ENCODE data around the gene SLIT1. TPM values are rescaled to one million over a fixed set of nuclear protein-coding genes. Genes with fewer than 3 reads are reported as not detected.
A peak's percentile ranks its signal among the peaks of the same experiment; 100 is the strongest.

SLIT1 gene
- total and polyA plus RNA-seq, 2 of the 8 experiments (the other 6 are each of a cell fraction or from before 2014, with no cell fraction given): 0.70 to 0.88 TPM

DNA sequence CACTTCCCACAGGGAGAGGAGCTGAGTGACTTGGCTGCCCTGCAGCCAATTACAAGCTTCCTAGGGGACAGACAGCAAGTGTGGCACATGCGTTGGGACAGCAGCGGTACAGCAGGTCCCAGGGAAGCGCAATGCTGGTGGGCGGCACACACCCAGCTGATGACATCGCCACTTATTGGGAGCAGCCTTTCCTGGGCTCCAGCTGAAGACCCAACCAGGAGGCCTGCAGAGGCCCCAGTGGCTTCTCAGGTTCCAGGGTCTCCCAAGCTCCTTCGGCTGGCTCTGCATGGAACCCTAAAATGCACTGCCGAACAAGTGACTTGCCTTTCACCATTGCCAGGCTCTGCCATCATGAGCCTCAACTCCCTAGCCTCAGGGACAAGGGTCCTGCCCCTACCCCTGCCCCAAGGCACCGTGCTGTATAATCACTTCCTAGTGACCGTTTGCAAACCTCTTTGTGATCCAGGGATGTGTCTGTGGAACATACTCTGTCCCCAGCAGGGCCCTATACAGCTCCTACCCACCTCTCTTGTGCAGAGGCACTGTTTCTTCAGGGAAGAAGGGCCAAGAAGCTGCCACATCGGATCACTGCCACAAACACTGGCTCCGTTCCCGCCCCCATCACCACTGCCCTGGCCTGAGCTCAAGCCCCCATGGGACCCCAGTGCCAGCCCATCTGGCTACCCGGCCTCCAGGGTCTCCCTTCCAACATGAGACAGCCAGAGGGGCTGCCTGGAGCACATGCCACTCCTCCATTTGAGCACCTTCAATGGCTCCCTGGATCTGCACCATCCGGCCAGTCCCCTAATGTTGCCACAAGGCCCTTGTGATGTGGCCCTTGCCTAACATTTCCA, 19.3 kb upstream of the SLIT1 start:
- FAIRE-seq: no peak
- TF ChIP-seq CBX8 (IDR thresholded peaks at IDR 0.05; ENCODE audit: borderline replicate concordance, low read depth, low read length) (no peak), ZNF274 (IDR thresholded peaks at IDR 0.05; ENCODE audit: borderline replicate concordance, extremely low read depth, low read length) (no peak), CBX5 (IDR thresholded peaks at IDR 0.05; ENCODE audit: low read depth, low read length) (no peak), TBP (IDR thresholded peaks at IDR 0.05; ENCODE audit: low read depth, low read length) (no peak), JUND (IDR thresholded peaks at IDR 0.05; ENCODE audit: low read length) (no peak), KDM5A (IDR thresholded peaks at IDR 0.05; ENCODE audit: low read length) (no peak), RFX5 (IDR thresholded peaks at IDR 0.05; ENCODE audit: borderline replicate concordance, low read depth, low read length) (no peak), BRCA1 (IDR thresholded peaks at IDR 0.05; ENCODE audit: low read depth, low read length) (no peak), RBBP5 (IDR thresholded peaks at IDR 0.05; ENCODE audit: borderline replicate concordance, low read depth, low read length) (no peak)
- TF ChIP-seq, protein P1, sequence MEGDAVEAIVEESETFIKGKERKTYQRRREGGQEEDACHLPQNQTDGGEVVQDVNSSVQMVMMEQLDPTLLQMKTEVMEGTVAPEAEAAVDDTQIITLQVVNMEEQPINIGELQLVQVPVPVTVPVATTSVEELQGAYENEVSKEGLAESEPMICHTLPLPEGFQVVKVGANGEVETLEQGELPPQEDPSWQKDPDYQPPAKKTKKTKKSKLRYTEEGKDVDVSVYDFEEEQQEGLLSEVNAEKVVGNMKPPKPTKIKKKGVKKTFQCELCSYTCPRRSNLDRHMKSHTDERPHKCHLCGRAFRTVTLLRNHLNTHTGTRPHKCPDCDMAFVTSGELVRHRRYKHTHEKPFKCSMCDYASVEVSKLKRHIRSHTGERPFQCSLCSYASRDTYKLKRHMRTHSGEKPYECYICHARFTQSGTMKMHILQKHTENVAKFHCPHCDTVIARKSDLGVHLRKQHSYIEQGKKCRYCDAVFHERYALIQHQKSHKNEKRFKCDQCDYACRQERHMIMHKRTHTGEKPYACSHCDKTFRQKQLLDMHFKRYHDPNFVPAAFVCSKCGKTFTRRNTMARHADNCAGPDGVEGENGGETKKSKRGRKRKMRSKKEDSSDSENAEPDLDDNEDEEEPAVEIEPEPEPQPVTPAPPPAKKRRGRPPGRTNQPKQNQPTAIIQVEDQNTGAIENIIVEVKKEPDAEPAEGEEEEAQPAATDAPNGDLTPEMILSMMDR (IDR thresholded peaks at IDR 0.05; ENCODE audit: control extremely low read depth in 1 of 3, insufficient read depth in 1 of 3, low read depth in 1 of 3, low read length in 3 of 3): no peak

More for the DNA sequence above, 19.3 kb upstream of the SLIT1 start:
- H2BK12ac ChIP-seq (ENCODE audit: low read depth, low read length): no peak overlapping the region
- DNase-seq (ENCODE audit: low read depth in 1 of 2, low spot score in 2 of 2): no peak
- H4K5ac ChIP-seq (ENCODE audit: insufficient read length, low read depth, low read length): no peak overlapping the region
- no peaks in the 10 kb centered on the region for H3K4me1 ChIP-seq (replicated peaks in 1 of 4; ENCODE audit: control insufficient read depth in 3 of 4, insufficient read depth in 4 of 4, low read length in 3 of 4)
- no peak overlapping the region for H3K56ac ChIP-seq (replicated peaks; ENCODE audit: insufficient read length, low read depth, low read length)
- H2AFZ ChIP-seq (ENCODE audit: low read length): no peak overlapping the region
- no peak overlapping the region for H3K14ac ChIP-seq (ENCODE audit: insufficient read length)
- no peak overlapping the region for H2BK120ac ChIP-seq (replicated peaks; ENCODE audit: low read depth, low read length)
- H3K23ac ChIP-seq (ENCODE audit: insufficient read length): no peak overlapping the region
- no peak overlapping the region for H3K18ac ChIP-seq (ENCODE audit: extremely low read depth, low read length)
- 0 out of 2 replicates have a peak overlapping the region, but pooled peaks have one; percentile 52 for H2BK5ac ChIP-seq (ENCODE audit: low read depth, low read length)
- POLR2A ChIA-PET (ENCODE audit: partially characterized antibody): interaction anchor here (1.1 to 2.6 kb wide), 2 partner anchors 15 to 74 kb away, joined by 3 to 8 read pairs; no protein-coding TSS in a partner anchor
- H3K79me2 ChIP-seq (ENCODE audit: control insufficient read depth in 1 of 2, insufficient read depth in 2 of 2, low read length in 2 of 2): no peaks in the 10 kb centered on the region
- H4K91ac ChIP-seq (replicated peaks; ENCODE audit: insufficient read length, low read length): no peak overlapping the region
- no peaks in the 10 kb centered on the region for H3K23me2 ChIP-seq (ENCODE audit: low read depth, low read length)
- H3K36me3 ChIP-seq (ENCODE audit: control insufficient read depth in 2 of 4, insufficient read depth in 4 of 4, low read length in 3 of 4): no peaks in the 10 kb centered on the region
- H2BK20ac ChIP-seq (ENCODE audit: low read length): no peak overlapping the region
- no peak overlapping the region for H3K4me3 ChIP-seq (ENCODE audit: extremely low read depth in 1 of 4, insufficient read depth in 2 of 4, low read depth in 3 of 4, low read length in 4 of 4)
- H3K9ac ChIP-seq (replicated peaks in 1 of 4; ENCODE audit: extremely low read depth in 1 of 4, low read depth in 3 of 4, low read length in 3 of 4): no peak overlapping the region
- no peak overlapping the region for H2BK15ac ChIP-seq (ENCODE audit: low read length)
- CTCF ChIA-PET (ENCODE audit: partially characterized antibody): interaction anchor here (0.6 to 44.6 kb wide), 19 partner anchors 8 to 372 kb away, joined by 3 to 1348 read pairs (median 7); partner anchors contain the start of gene SLIT1
- H3K4ac ChIP-seq (replicated peaks; ENCODE audit: insufficient read length, low read depth, low read length): no peak overlapping the region
- H4K8ac ChIP-seq (ENCODE audit: extremely low read depth, insufficient read depth, low read length): no peak overlapping the region
- peaks cover 0 to 2% of the 10 kb centered on the region in 2 experiments for H4K20me1 ChIP-seq (replicated peaks in 1 of 2; ENCODE audit: control insufficient read depth in 1 of 2, insufficient read depth in 2 of 2, low read length in 2 of 2)
- H3K9me3 ChIP-seq (ENCODE audit: insufficient read depth in 2 of 2, low read depth in 1 of 2, low read length in 1 of 2): no peaks in the 10 kb centered on the region
- H3K4me2 ChIP-seq (ENCODE audit: insufficient read depth in 1 of 2, low read depth in 2 of 2, low read length in 2 of 2): no peak overlapping the region
- H2AK5ac ChIP-seq (ENCODE audit: low read depth, low read length): no peak overlapping the region
- no peaks in the 10 kb centered on the region for H3K79me1 ChIP-seq (ENCODE audit: low read depth, low read length)
- no peak overlapping the region for H3K27ac ChIP-seq (ENCODE audit: low read depth, low read length)
- WGBS, 2 experiments (ENCODE audit: extremely low coverage in 1 of 2, insufficient coverage in 1 of 2, insufficient read length in 1 of 2, insufficient replicate concordance in 2 of 2, low coverage in 1 of 2, low lambda C conversion rate in 2 of 2, missing lambda C conversion rate in 1 of 2): 85% methylated on average over 13 of the region's 14 CpGs; no CpG with 5 or more reads in 1 of the 2 experiments
- no peaks in the 10 kb centered on the region for H3K27me3 ChIP-seq (replicated peaks in 1 of 4; ENCODE audit: control insufficient read depth in 3 of 4, extremely low read depth in 1 of 4, insufficient read depth in 3 of 4, low read length in 3 of 4)

All from H1 (cell line).